ENCODE measurements around the gene KNCN.

DNA sequence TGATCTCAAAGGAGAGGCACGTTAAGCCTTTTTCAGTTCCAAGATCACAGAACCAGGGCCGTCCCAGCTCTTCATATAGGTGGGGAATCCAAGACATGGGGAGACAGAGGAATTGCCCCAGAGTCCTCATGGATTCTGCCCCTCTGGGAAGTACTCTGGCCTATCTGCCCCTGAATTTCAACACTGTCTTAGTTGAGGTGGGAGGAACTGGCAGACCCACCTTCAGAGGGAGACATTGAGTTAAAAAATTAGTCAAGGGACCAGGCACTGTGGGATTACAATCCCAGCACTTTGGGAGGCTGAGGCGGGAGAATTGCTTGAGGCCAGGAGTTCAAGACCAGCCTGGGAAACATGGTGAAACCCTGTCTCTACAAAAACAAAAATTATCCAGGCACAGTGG, 2.1 kb upstream of the KNCN start:
- TF ChIP-seq POLR2A (IDR thresholded peaks at IDR 0.05) (no peak), EP300 (IDR thresholded peaks at IDR 0.05) (no peak)
